HCT116 (cell line): ENCODE measurements around the gene CEP170B. TPM values are rescaled to one million over a fixed set of nuclear protein-coding genes. Genes with fewer than 3 reads are reported as not detected.

Experiments used
- ATAC-seq: fragments of 200-7000 bp; cut with Tn5 transposase; 2 replicates; pipeline ENCODE4 v1.9.1; 2020; ENCODE audit warnings: mild to moderate bottlenecking, moderate library complexity
- BruUV-seq: library from RNA; stranded (reverse); fragments of 400-500 nt; replicated peaks from 2 replicates; lab custom pipeline; 2021; lab: Mats Ljungman, UMichigan
- CTCF ChIA-PET: fragments of 300-600 bp; sonication (Branson Sonifier 250); formaldehyde crosslinking; loops from one replicate; lab custom pipeline; 2021; ENCODE audit warnings: antibody characterized with exemption; lab: Charles Lee
- POLR2A ChIA-PET: fragments of 300-600, 350-600 bp; sonication (Branson Sonifier 250); formaldehyde crosslinking; loops from one replicate; lab custom pipeline; 2021; ENCODE audit warnings: antibody characterized with exemption; lab: Charles Lee
- RAD21 ChIA-PET, 2 experiments: fragments of 300-600 bp; sonication (Branson Sonifier 250); formaldehyde crosslinking; loops; one replicate each; lab custom pipeline; 2023; ENCODE audit warnings: low total read pairs in 2 of 2; ENCODE audit not compliant: uncharacterized antibody in 2 of 2, unreplicated experiment in 2 of 2, low non-redundant PET in 1 of 2; lab: Charles Lee
- DNase-seq: peaks from one replicate; pipeline ENCODE4 v3.0.0-alpha.2; 2010; ENCODE audit warnings: low read depth, low spot score
- H2AFZ ChIP-seq: fragments of 200-600 bp; shearing (Covaris generic), sonication (generic); 2 replicates; pipeline ENCODE4 v1.6.1; 2017; ENCODE audit warnings: low read depth, mixed run types, mixed read lengths, antibody characterized with exemption, low read length; ENCODE audit not compliant: poor library complexity, severe bottlenecking
- H3K27ac ChIP-seq: 2 replicates; pipeline ENCODE4 v1.5.1; 2012; ENCODE audit warnings: low read depth, low read length
- H3K27me3 ChIP-seq: fragments of 200-600 bp; sonication (generic); 2 replicates; pipeline ENCODE4 v1.6.1; 2016; ENCODE audit warnings: mixed run types, low read length, mixed read lengths; ENCODE audit not compliant: insufficient read depth
- H3K36me3 ChIP-seq, 2 experiments: fragments of 200-500 bp in 1 of 2; fragments of 200-600 bp in 1 of 2; sonication (Bioruptor generic) in 1 of 2; sonication (generic) in 1 of 2; 2 replicates each; pipeline versions ENCODE4 v1.5.1 to v1.6.1; 2014 to 2016; ENCODE audit warnings: low read length in 2 of 2, inconsistent platforms in 1 of 2, mixed read lengths in 1 of 2, mixed run types in 1 of 2; ENCODE audit not compliant: insufficient read depth in 2 of 2, control insufficient read depth in 1 of 2
- H3K4me1 ChIP-seq, 2 experiments: fragments of 200-600 bp in 1 of 2; sonication (generic) in 1 of 2; 2 replicates each; pipeline versions ENCODE4 v1.5.1 to v1.6.1; 2012 to 2017; ENCODE audit warnings: low read length in 2 of 2, inconsistent platforms in 1 of 2, mild to moderate bottlenecking in 1 of 2, mixed read lengths in 1 of 2, mixed run types in 1 of 2, moderate library complexity in 1 of 2; ENCODE audit not compliant: insufficient read depth in 2 of 2, control insufficient read depth in 1 of 2
- H3K4me2 ChIP-seq: fragments of 200-600 bp; sonication (generic); 2 replicates; pipeline ENCODE4 v1.6.1; 2017; ENCODE audit warnings: mixed run types, low read length, mixed read lengths
- H3K4me3 ChIP-seq, 2 experiments: fragments of 200-600 bp in 1 of 2; sonication (generic) in 1 of 2; replicated peaks in 1 of 2; 2 replicates each; pipeline ENCODE4 v1.5.1; 2011 to 2016; ENCODE audit warnings: low read length in 2 of 2, control low read depth in 1 of 2, low read depth in 1 of 2, mild to moderate bottlenecking in 1 of 2, mixed read lengths in 1 of 2, mixed run types in 1 of 2
- H3K79me2 ChIP-seq: fragments of 200-600 bp; sonication (generic); 2 replicates; pipeline ENCODE4 v1.6.1; 2017; ENCODE audit warnings: mild to moderate bottlenecking, mixed run types, low read length, moderate library complexity, mixed read lengths; ENCODE audit not compliant: insufficient read depth
- H3K9ac ChIP-seq: fragments of 200-600 bp; sonication (generic); 2 replicates; pipeline ENCODE4 v1.6.1; 2016; ENCODE audit warnings: low read length, mixed read lengths
- H3K9me2 ChIP-seq: fragments of 200-600 bp; sonication (generic), shearing (Covaris generic); 2 replicates; pipeline ENCODE4 v1.6.1; 2017; ENCODE audit warnings: mixed run types, mild to moderate bottlenecking, moderate library complexity; ENCODE audit not compliant: insufficient read depth
- H3K9me3 ChIP-seq, 2 experiments: fragments of 200-500 bp in 1 of 2; fragments of 200-600 bp in 1 of 2; sonication (Bioruptor generic) in 1 of 2; sonication (generic) in 1 of 2; 2 replicates each; pipeline ENCODE4 v1.6.1; 2014 to 2017; ENCODE audit warnings: low read length in 2 of 2, mixed read lengths in 2 of 2, inconsistent platforms in 1 of 2, low read depth in 1 of 2, mild to moderate bottlenecking in 1 of 2, mixed run types in 1 of 2, moderate library complexity in 1 of 2; ENCODE audit not compliant: control insufficient read depth in 1 of 2, insufficient read depth in 1 of 2
- H4K20me1 ChIP-seq: fragments of 200-600 bp; sonication (generic), shearing (Covaris generic); 2 replicates; pipeline ENCODE4 v1.6.1; 2017; ENCODE audit warnings: mixed run types, mild to moderate bottlenecking, moderate library complexity; ENCODE audit not compliant: insufficient read depth
- CBX3 ChIP-seq: IDR thresholded peaks from 2 replicates; pipeline ENCODE4 v1.6.1; 2012; ENCODE audit warnings: low read depth
- CTCF ChIP-seq, 3 experiments: fragments of 200-600 bp in 1 of 3; sonication (generic) in 1 of 3; IDR thresholded peaks in 2 of 3; conservative IDR thresholded peaks in 1 of 3; 2 replicates each; pipeline ENCODE4 v1.5.1; 2012 to 2017; ENCODE audit warnings: low read depth in 2 of 3, low read length in 2 of 3, antibody characterized with exemption in 1 of 3, borderline replicate concordance in 1 of 3, control low read depth in 1 of 3, mild to moderate bottlenecking in 1 of 3, mixed read lengths in 1 of 3, mixed run types in 1 of 3, moderate library complexity in 1 of 3; ENCODE audit not compliant: insufficient read depth in 1 of 3
- EGR1 ChIP-seq: IDR thresholded peaks from 2 replicates; pipeline ENCODE4 v1.6.1; 2012; ENCODE audit warnings: low read depth
- ELF1 ChIP-seq: IDR thresholded peaks from 2 replicates; pipeline ENCODE4 v1.6.1; 2012; ENCODE audit warnings: low read depth, borderline replicate concordance
- EZH2 ChIP-seq: fragments of 200-600 bp; sonication (generic); IDR thresholded peaks from 2 replicates; pipeline ENCODE4 v1.6.1; 2017; ENCODE audit warnings: antibody characterized with exemption, mixed run types
- EZH2phosphoT487 ChIP-seq: fragments of 200-600 bp; IDR thresholded peaks from 2 replicates; pipeline ENCODE4 v1.6.1; 2018; ENCODE audit warnings: antibody characterized with exemption, borderline replicate concordance
- JUND ChIP-seq: IDR thresholded peaks from 2 replicates; pipeline ENCODE4 v1.6.1; 2012
- POLR2AphosphoS5 ChIP-seq: IDR thresholded peaks from 2 replicates; pipeline ENCODE4 v1.6.1; 2011; ENCODE audit warnings: mild to moderate bottlenecking, low read depth, low read length, moderate library complexity
- RAD21 ChIP-seq: IDR thresholded peaks from 2 replicates; pipeline ENCODE4 v1.6.1; 2012; ENCODE audit warnings: low read depth, mild to moderate bottlenecking
- SIN3A ChIP-seq: IDR thresholded peaks from 2 replicates; pipeline ENCODE4 v1.6.1; 2012; ENCODE audit warnings: low read depth
- TCF7L2 ChIP-seq: IDR thresholded peaks from 2 replicates; pipeline ENCODE4 v1.7.0; 2011; ENCODE audit warnings: borderline replicate concordance, inconsistent platforms; ENCODE audit not compliant: insufficient read depth, insufficient read length; ENCODE audit errors: extremely low read depth
- intact Hi-C: fragments of 100-400 bp; cut with micrococcal nuclease; formaldehyde crosslinking; loops from 2 replicates; pipeline ENCODE4 v1.10.0; 2022
- total RNA-seq: library from RNA; stranded (reverse); gene quantifications from one replicate; pipeline ENCODE4 v1.2.1, GENCODE V29; 2021; ENCODE audit not compliant: unreplicated experiment
- TF ChIP-seq, protein P1 (sequence below): IDR thresholded peaks from 2 replicates; pipeline ENCODE4 v1.6.1; 2012
- TF ChIP-seq, protein P2 (sequence below): IDR thresholded peaks from 2 replicates; pipeline ENCODE4 v1.6.1; 2012
- TF ChIP-seq, protein P3 (sequence below): IDR thresholded peaks from 2 replicates; pipeline ENCODE4 v1.6.1; 2012; ENCODE audit warnings: low read depth

Gene CEP170B
- total RNA-seq, 1 experiment from 2014 or later, result 45.9 TPM

- TF ChIP-seq, protein P1, sequence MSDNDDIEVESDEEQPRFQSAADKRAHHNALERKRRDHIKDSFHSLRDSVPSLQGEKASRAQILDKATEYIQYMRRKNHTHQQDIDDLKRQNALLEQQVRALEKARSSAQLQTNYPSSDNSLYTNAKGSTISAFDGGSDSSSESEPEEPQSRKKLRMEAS, result no peak
- no peak for TF ChIP-seq TCF7L2
- TF ChIP-seq EGR1, result no peak
- no peak for TF ChIP-seq CBX3
- no peak overlapping the region for H2AFZ ChIP-seq
- H4K20me1 ChIP-seq, result peaks cover 6% of the 10 kb centered on the region; the same call in 1 of the 2 replicates
- H3K9me2 ChIP-seq, result no peaks in the 10 kb centered on the region
- H3K79me2 ChIP-seq, result peaks cover 27% of the 10 kb centered on the region
- intact Hi-C loops, result no loop called here
- H3K9ac ChIP-seq, result no peak overlapping the region
- ChIA-PET RAD21 (no interaction called here), POLR2A (no interaction called here), CTCF (no interaction called here)
- BruUV-seq, result no TSS peak
- H3K9me3 ChIP-seq, result no peaks in the 10 kb centered on the region
- peaks cover 19 to 21% of the 10 kb centered on the region in 2 experiments for H3K4me1 ChIP-seq
- no peaks in the 10 kb centered on the region for H3K27me3 ChIP-seq
- no peak overlapping the region for H3K4me2 ChIP-seq
- DNase-seq (no peak), ATAC-seq (no peak)
- H3K27ac ChIP-seq, result no peak overlapping the region
- H3K4me3 ChIP-seq, result no peak overlapping the region
- H3K36me3 ChIP-seq, result peaks cover 5 to 13% of the 10 kb centered on the region in 2 experiments; a peak in 1 of 4 replicates
Observed at GRCh38 chr14:104878582-104878981, 13.5 kb downstream of the CEP170B start.

GRCh38 chr14:104879201-104879982, 14.3 kb downstream of the CEP170B start:
- Histone ChIP-seq H2AFZ (no peak overlapping the region), H3K27ac (no peak overlapping the region), H3K9me2 (no peaks in the 10 kb centered on the region), H3K9ac (no peak overlapping the region), H3K27me3 (no peaks in the 10 kb centered on the region), H4K20me1 (peaks cover 6% of the 10 kb centered on the region; the same call in 1 of the 2 replicates), H3K4me3 (no peak overlapping the region), H3K4me1 (peaks cover 19 to 21% of the 10 kb centered on the region in 2 experiments), H3K36me3 (peaks cover 5 to 16% of the 10 kb centered on the region in 2 experiments; a peak in 2 of 4 replicates), H3K79me2 (peaks cover 18% of the 10 kb centered on the region; the same call in 1 of the 2 replicates), H3K4me2 (no peak overlapping the region), H3K9me3 (no peaks in the 10 kb centered on the region)
- BruUV-seq, result no TSS peak
- ChIA-PET RAD21 (no interaction called here), POLR2A (no interaction called here), CTCF (no interaction called here)
- no peak for ATAC-seq
- TF ChIP-seq RAD21 (no peak), POLR2AphosphoS5 (no peak), CTCF (IDR thresholded peaks at IDR 0.05 in 2 of 3, conservative IDR thresholded peaks at IDR 0.05 in 1 of 3; ENCODE audit: borderline replicate concordance in 1 of 3, insufficient read depth in 1 of 3, low read depth in 2 of 3, low read length in 2 of 3) (no peak), JUND (no peak), SIN3A (no peak), ELF1 (no peak), EZH2phosphoT487 (no peak), EZH2 (no peak)
- TF ChIP-seq, protein P1, result no peak
- TF ChIP-seq, protein P2, sequence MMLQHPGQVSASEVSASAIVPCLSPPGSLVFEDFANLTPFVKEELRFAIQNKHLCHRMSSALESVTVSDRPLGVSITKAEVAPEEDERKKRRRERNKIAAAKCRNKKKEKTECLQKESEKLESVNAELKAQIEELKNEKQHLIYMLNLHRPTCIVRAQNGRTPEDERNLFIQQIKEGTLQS, result no peak
- TF ChIP-seq, protein P3, sequence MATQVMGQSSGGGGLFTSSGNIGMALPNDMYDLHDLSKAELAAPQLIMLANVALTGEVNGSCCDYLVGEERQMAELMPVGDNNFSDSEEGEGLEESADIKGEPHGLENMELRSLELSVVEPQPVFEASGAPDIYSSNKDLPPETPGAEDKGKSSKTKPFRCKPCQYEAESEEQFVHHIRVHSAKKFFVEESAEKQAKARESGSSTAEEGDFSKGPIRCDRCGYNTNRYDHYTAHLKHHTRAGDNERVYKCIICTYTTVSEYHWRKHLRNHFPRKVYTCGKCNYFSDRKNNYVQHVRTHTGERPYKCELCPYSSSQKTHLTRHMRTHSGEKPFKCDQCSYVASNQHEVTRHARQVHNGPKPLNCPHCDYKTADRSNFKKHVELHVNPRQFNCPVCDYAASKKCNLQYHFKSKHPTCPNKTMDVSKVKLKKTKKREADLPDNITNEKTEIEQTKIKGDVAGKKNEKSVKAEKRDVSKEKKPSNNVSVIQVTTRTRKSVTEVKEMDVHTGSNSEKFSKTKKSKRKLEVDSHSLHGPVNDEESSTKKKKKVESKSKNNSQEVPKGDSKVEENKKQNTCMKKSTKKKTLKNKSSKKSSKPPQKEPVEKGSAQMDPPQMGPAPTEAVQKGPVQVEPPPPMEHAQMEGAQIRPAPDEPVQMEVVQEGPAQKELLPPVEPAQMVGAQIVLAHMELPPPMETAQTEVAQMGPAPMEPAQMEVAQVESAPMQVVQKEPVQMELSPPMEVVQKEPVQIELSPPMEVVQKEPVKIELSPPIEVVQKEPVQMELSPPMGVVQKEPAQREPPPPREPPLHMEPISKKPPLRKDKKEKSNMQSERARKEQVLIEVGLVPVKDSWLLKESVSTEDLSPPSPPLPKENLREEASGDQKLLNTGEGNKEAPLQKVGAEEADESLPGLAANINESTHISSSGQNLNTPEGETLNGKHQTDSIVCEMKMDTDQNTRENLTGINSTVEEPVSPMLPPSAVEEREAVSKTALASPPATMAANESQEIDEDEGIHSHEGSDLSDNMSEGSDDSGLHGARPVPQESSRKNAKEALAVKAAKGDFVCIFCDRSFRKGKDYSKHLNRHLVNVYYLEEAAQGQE, result no peak
- intact Hi-C loops, result no loop called here
- DNase-seq, result no peak
